Right atrium auricular region (tissue), 2 donors: Measurements from ENCODE around the gene SPATA22. TPM values are rescaled to one million over a fixed set of nuclear protein-coding genes. Genes with fewer than 3 reads are reported as not detected.
"Not testable (repeated sequence)": the region's sequence is repeated elsewhere in the genome, so short reads cannot be mapped to it uniquely, and the experiment has no call there.

Source experiments
- DNase-seq: peaks from one replicate; pipeline ENCODE4 v3.0.0-alpha.2; 2019; ENCODE audit warnings: low spot score
- H3K27ac ChIP-seq, 2 donors: fragments of 200-600 bp; sonication (generic); 1 replicate in 1 of 2; 2 replicates in 1 of 2; pipeline ENCODE4 v1.5.1; 2016 to 2019
- H3K27me3 ChIP-seq, 2 donors: fragments of 200-600 bp; sonication (generic); one replicate each; pipeline versions ENCODE4 v1.5.1 to v1.6.0; 2017 to 2019
- H3K36me3 ChIP-seq: fragments of 200-600 bp; sonication (generic); one replicate; pipeline ENCODE4 v1.5.1; 2016
- H3K4me1 ChIP-seq, 2 donors: fragments of 200-600 bp; sonication (generic); one replicate each; pipeline versions ENCODE4 v1.5.1 to v1.6.0; 2017 to 2019
- H3K4me3 ChIP-seq, 2 donors: fragments of 200-600 bp; sonication (generic); 1 replicate in 1 of 2; 2 replicates in 1 of 2; pipeline ENCODE4 v1.5.1; 2017 to 2019; ENCODE audit warnings: mild to moderate bottlenecking in 1 of 2, moderate library complexity in 1 of 2
- H3K9me3 ChIP-seq, 2 donors: fragments of 200-600 bp; sonication (generic); one replicate each; pipeline ENCODE4 v1.5.1; 2019
- CTCF ChIP-seq, 2 donors: fragments of 200-600 bp; sonication (generic); IDR thresholded peaks; one replicate each; pipeline ENCODE4 v1.5.1; 2019; ENCODE audit warnings: antibody characterized with exemption in 2 of 2
- total RNA-seq, 2 donors: library from RNA; depleted of rRNA; stranded (reverse); fragments of >200 nt; gene quantifications; one replicate each; pipeline ENCODE4 v1.1.0, GENCODE V29; 2016

SPATA22 gene
- total RNA-seq, 2 donors from 2014 or later = 0.82 to 1.8 TPM

GRCh38 chr17:3401786-3402185, 69.8 kb downstream of the SPATA22 start:
- no peak for DNase-seq
- H3K4me3 ChIP-seq = no peak overlapping the region
- no peak overlapping the region for H3K27ac ChIP-seq
- H3K9me3 ChIP-seq = peaks cover 0 to 12% of the 10 kb centered on the region in 2 donors
- H3K27me3 ChIP-seq = no peaks in the 10 kb centered on the region
- H3K4me1 ChIP-seq = no peaks in the 10 kb centered on the region
- H3K36me3 ChIP-seq = no peaks in the 10 kb centered on the region
- no peak for TF ChIP-seq CTCF (IDR thresholded peaks at IDR 0.05)

GRCh38 chr17:3400055-3400454, 71.6 kb downstream of the SPATA22 start:
- no peaks in the 10 kb centered on the region for H3K27me3 ChIP-seq
- no peaks in the 10 kb centered on the region for H3K36me3 ChIP-seq
- no peak overlapping the region for H3K4me3 ChIP-seq
- H3K27ac ChIP-seq = no peak overlapping the region
- no peaks in the 10 kb centered on the region for H3K9me3 ChIP-seq
- H3K4me1 ChIP-seq = no peaks in the 10 kb centered on the region
- no peak for DNase-seq
- TF ChIP-seq CTCF (IDR thresholded peaks at IDR 0.05) = no peak

GRCh38 chr17:3398310-3398709, 73.3 kb downstream of the SPATA22 start, which contains the start of gene OR1E1:
Gene OR1E1 (minus strand): TSS chr17:3398410. CDS start chr17:3398410, 0 bp downstream.
- Histone ChIP-seq H3K27me3 (no peaks in the 10 kb centered on the region), H3K4me3 (no peak within 1 kb of the TSS), H3K27ac (no peak within 1 kb of the TSS), H3K4me1 (no peaks in the 10 kb centered on the region), H3K9me3 (no peaks in the 10 kb centered on the region), H3K36me3 (no peaks in the 10 kb centered on the region)
- no peak for DNase-seq
- no peak for TF ChIP-seq CTCF (IDR thresholded peaks at IDR 0.05)

- not testable (repeated sequence) for H3K36me3 ChIP-seq, DNase-seq, H3K27ac ChIP-seq, H3K4me3 ChIP-seq, H3K4me1 ChIP-seq, H3K27me3 ChIP-seq, H3K9me3 ChIP-seq
Measured at GRCh38 chr17:3397801-3398200, 73.8 kb downstream of the SPATA22 start.

Other genes with a start within 250 kb of the SPATA22 start
- gene OR3A1, start 173.5 kb downstream of the SPATA22 start, total RNA-seq = not detected
- under 1 TPM in 1 of 2 donors, not detected in 1; 0.51 TPM for gene OR3A2, start 85.5 kb downstream of the SPATA22 start, total RNA-seq
- not detected for gene OR1E1, start 73.4 kb downstream of the SPATA22 start, total RNA-seq
- gene OR3A3, start 60.4 kb downstream of the SPATA22 start, total RNA-seq = not detected
- gene OR1E2, start 38.0 kb downstream of the SPATA22 start, total RNA-seq = not detected
- 1 to 10 TPM in 1 of 2 donors, under 1 TPM in 1; 0.33 to 1.0 TPM for gene ASPA, start 4.2 kb upstream of the SPATA22 start, total RNA-seq
- 1 to 10 TPM in 1 of 2 donors, under 1 TPM in 1; 0.51 to 2.8 TPM for gene TRPV3, start 86.0 kb upstream of the SPATA22 start, total RNA-seq
- gene TRPV1, start 137.6 kb upstream of the SPATA22 start, total RNA-seq = 1 to 10 TPM; 1.8 to 3.2 TPM
- gene SHPK, start 164.4 kb upstream of the SPATA22 start, total RNA-seq = 1 to 10 TPM; 3.3 to 4.2 TPM
- 10 to 100 TPM; 17.6 to 19.1 TPM for gene CTNS, start 164.9 kb upstream of the SPATA22 start, total RNA-seq
- gene TAX1BP3, start 196.8 kb upstream of the SPATA22 start, total RNA-seq = 100 to 1,000 TPM; 212 to 227 TPM
- 10 to 100 TPM; 19.1 to 22.2 TPM for gene EMC6, start 197.0 kb upstream of the SPATA22 start, total RNA-seq
- gene P2RX5, start 224.3 kb upstream of the SPATA22 start, total RNA-seq = 1 to 10 TPM; 5.4 to 8.1 TPM